Activated CD4-positive, alpha-beta T cell treated with anti-CD3 and anti-CD28 coated beads, Interleukin-2, amount 50 U/mL, for 24 hours (primary cell): ENCODE data around the gene TMEM247.

Experiments used
- DNase-seq, 2 donors: peaks; one replicate each; pipeline ENCODE4 v3.0.0-alpha.2; 2020; ENCODE audit warnings: low read depth in 1 of 2, low spot score in 1 of 2

The TMEM247 gene

DNA sequence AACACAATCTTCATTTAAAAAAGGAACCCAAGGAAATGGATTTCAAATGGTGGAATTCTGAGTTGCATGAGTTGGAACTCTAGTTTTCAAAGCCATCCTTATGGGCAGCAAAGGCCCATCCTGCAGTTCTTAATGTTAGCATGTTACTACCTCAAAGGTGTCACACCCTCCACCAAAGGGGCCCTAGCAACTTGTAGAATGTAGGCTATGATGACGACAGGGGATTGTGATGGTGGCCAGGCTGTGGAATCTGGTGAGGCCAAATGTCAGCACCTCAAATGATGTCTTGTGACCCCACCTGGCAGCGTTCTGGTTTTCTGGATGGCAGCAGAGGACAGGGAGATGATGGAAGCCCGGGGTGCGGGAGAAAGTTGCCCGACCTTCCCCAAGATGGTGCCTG, at the start of gene TMEM247:
TSS of gene TMEM247 (plus strand) at position 301 of the 400 bp plus-strand sequence.
- no peak for DNase-seq

DNA sequence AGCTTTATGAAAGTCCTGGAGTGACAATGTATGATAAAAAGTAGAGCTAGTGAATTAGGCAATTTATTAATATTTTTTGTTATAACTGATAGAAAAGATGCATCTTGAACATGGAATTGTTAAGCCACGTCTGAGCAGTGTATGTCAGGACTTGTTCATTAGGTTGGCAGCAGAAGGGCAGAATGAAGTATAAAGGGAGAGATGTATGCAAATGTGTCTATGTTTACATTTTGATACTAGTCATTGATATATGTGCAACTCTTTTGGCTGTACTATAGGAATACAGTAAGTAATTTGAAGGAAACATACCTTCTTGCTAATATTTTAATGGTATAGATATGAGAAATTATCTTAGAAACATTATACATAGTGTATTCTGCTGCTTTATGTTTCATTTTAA, 49.0 kb upstream of the TMEM247 start:
- no peak for DNase-seq

DNA sequence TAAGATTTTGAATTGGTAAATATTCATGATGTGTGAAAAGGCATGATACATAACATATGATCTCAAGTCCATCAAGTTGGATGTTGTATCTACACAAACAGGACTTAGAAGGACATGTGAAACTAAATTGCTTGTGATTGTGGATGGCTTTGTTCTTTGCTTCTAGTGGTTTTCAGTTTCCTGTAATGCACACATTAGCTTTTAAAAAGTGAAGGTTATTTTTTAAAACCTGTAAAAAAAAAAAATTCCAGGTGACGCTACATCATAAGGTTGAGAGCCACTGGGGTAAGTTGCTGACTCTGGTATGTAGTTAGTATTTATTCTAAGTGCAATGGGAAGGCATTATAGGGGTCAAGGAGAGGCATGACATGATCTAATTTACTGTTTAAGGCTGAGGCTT, 48.4 kb upstream of the TMEM247 start:
- no peak for DNase-seq

DNA sequence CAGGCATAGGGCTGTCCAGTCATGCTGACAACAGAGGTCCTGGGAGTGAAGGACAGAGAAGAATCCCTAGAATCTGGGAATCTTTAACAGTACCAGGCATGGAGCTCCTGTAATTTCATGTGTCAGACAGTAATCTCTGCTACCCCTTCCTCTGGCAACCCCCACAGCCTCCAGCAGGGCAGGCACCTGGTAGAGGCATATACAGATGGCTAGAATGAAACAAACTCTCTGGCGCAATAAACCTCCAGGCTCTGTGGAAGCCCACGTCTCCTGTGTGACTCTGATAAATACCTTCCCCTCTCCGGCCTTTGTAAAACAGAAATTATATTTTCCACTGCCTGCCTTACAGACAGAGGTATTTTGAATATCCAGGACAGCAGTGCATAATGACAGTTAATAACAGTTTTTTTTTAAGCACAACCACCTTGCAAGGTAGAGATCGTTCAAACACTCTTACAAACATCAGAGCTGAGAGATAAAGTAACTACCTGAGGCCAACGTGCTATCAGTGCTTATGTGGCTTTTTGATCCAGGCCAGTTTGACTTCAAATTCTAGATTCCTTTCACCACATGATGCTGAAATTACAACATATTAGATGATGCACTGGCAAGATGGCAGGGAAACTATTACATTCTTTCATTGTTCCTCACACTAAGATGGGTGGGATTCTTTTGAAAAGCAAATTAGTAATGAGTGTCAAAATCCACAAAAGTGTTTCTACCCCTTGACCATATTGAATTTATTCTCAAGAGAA, 47.7 kb upstream of the TMEM247 start:
- no peak for DNase-seq

DNA sequence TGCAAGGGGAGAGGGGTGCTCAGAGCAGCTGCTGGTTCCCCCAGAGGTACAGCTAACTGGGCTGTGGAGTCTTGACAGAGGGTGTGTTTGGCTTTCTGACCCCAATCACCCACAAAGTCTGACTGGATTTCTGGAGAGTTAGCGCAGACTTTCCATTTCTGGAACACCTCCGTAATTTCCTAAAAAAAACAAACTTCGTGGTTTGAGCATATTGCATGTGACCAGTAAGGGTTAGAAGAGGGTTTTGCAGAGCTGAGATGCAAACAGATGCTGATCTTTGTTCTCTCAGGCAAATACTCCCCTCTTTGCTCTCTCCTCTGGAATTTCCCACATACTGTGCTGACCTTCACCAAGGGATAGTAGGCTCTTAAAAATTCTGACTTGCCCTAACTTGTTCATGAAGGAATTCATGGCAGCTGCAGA, 44.5 kb upstream of the TMEM247 start:
- DNase-seq: no peak

DNA sequence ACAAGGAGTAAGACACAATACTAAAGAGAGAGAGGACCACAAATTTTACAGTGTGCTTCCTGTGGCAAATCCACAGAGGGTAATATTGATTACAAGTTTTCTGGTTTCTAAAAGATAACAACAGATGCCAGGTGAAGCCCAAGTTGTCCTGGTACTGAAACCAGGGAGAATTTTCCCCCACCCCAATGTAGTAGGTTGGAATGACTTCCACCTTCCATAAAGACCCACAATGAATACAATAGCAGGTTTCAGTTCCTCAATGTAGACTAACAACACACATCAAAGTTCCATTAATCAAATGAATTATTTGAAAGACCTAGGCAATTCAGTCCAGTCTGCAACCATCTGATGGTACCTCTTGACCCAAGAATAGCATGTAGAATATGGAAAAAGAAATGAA, 44.0 kb upstream of the TMEM247 start:
- no peak for DNase-seq

DNA sequence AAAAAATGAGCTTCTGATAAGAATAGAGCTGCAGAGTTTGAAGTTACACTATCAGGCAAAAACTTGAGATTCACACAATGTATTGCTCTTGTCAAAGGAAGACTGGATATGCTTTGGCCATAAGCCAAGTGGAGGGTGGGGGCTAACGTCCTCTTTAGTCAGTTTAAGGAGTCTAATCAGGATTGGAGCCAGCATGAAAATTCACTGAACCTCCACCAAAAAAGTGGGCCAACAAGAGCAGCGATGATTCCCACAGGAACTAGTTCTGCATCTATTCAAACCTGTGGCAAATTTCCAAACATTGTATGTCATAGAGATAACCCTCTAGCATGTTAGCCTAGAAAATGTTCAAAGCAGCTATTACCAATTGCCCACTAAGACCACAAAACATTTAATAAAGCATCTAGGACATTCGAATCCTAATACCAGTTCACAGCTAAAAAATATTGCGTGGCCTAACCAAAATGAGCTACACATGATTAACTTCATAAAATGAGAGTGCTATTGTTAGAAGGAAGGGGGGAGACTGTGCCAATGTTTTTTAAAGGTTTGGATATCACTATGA, 43.5 kb upstream of the TMEM247 start:
- DNase-seq: no peak

DNA sequence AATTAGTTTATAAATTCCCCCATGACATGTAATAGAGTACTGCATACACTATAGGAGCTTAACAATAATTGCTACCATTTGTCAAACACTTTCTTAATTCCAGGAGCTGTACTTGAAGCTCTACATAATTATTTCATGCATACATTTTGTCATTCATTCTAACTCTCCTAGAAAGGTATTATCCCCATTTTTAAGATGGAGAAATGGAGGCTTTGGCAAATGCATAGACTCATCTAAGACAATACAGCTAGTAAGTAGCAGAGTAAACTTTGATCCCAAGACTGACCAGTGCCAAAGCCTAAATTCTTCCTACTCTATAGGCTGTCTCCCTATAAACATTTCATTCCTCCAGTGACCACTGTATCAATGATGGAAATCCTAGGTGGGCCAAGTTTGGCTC, 42.6 kb upstream of the TMEM247 start:
- DNase-seq: no peak

DNA sequence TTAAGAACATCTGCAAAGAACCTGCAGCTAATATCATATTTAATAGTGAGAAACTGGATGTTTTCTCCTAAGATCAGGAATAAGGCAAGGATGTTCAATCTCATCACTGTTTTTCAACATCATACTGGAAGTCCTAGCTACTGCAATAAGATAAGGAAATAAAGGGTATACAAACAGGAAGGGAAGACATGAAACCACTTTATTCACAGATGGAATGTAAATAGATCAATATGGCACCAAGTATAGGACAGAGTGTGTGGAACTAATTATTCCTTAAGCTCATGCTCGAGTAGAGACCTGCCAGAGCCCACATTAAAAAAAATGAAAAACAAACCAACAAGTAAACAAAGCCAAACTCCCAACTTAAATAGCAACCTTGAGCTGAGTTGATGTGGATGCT, 41.3 kb upstream of the TMEM247 start:
- no peak for DNase-seq

DNA sequence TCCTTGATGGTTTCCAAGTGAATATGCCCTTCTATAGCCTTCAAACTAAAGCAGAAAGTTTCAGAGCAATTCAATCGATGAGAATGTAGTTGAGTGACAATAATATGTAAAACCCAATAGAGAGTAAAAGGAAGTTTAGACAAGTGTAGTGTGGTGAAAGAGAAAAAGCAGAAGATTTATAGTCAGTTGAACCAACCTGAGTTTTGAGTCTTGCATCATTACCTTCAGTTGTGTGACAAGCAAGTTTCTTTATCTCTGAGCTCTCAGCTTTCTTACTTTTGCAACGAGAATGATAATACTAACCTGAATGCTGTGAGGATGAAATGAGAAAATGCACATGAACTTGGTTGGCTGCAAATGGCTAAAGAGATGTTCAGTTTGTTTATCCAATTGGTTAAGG, 40.6 kb upstream of the TMEM247 start:
- no peak for DNase-seq

DNA sequence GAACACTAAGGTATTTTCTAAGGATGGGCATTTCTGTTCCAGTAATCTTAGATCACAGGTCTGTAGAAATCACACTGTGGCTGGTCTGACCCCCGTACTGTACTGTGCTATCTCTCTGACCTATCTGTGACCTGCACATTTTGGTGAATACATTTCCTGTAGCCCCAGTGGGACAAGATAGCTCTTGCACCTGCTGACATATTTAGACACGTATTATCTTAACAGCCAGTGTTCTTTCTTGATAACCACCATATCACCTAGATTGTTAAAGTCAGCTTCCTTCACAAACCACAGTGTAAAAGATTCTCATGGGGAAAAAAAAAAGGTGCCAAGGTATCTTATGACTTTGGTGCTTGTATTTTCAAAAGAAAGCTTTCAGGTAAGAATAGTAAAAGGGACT, 39.8 kb upstream of the TMEM247 start:
- peak in 1 of 2 donors; percentile 7 for DNase-seq

DNA sequence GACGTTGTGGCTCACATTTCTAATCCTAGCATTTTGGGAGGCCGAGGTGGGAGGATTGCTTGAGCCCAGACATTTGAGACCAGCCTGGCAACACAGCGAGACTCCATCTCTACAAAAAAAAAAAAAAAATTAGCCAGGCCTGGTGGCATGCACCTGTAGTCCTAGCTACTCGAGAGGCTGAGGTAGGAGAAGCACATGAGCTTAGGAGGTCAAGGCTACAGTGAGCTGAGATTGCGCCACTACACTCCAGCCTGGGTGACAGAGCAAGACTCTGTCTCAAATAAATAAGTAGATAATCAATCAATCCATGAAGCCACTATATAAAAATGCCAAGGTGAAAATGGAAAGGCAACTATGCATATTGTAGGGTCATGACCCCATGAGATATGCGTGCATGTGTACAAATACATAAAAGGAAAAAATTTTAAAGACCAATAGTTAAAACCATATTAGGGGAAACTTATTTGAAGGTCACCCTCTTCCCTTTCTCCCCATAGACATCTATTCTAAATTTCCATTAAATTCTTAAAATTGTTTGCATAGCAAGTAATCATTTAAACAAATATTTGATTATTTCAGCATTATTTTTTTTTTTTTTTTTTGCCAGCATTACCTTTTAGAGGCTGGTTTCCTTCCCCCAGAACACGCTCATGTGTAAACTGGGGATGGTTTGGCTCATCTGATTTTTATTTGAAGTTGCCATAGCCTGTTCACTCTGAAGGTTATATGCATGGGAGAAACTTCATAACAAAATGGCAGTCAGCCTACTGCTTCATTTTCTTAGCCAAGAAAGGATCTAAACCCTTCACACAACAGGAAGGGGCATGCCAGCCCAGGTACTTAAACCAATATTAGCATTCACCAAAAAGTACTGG, 37.3 kb upstream of the TMEM247 start:
- DNase-seq: no peak

DNA sequence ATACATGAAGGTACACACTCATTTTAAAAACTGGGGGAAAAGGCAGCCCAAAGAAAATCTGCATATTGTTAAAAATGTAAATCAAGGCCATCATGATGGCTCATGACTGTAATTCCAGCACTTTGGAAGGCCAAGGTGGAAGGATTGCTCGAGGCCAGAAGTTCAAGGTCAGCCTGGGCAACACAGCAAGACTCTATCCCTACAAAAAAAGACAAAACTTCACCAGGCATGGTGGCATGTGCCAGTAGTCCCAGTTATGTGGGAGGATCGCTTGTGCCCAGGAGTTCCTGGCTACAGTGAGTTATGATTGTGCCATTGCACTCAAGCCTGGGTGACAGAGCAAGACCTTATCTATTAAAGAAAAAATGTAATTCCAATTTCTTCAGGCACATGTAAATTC, 34.6 kb upstream of the TMEM247 start:
- DNase-seq: no peak

DNA sequence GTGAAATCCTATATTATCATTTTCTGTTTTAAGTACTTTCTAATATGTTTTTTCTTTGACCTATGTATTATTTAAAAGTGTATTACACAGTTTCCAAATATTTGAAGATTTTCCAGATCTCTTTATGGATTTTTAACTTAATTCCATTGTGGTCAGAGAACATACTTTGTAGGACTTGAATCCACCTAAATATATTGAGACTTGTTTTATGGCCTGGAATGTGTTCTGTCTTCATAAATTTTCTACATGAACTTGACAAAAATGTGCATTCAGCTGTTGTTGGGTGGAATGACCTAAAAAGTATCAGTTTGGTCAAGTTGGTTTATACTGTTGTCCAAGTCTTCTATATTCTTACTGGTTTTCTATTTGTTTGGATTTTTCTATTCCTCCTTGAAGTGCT, 33.8 kb upstream of the TMEM247 start:
- no peak for DNase-seq

DNA sequence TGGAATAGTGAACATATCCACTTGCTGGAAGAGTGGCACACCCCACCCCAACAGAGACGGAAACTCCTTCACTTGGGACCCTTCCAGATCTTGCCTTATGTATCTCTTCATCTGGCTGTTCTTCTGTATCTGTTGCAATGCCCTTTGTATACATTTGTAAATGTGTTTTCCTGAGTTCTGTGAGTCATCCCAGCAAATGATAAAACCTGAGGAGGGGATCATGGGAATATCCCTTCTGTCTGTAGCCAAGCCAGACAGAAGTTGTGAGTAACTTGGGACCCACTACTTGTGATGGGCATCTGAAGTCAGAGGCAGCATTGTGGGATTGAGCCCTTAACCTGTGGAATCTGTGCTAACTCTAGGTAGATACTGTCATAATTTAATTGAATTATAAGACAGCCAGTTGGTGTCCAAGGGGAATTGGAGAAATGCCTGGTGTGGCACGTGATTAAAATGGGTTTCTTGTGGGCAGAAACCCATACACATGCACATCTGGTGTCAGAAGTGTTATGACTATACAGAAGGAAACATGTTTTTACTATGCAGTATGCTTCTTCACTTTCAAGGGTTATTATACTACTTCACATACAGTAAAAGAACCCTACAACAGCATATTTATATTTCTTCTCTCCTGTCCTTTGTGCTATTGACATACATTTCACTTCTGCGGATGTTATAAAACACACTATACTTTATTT, 32.3 kb upstream of the TMEM247 start:
- DNase-seq: no peak

DNA sequence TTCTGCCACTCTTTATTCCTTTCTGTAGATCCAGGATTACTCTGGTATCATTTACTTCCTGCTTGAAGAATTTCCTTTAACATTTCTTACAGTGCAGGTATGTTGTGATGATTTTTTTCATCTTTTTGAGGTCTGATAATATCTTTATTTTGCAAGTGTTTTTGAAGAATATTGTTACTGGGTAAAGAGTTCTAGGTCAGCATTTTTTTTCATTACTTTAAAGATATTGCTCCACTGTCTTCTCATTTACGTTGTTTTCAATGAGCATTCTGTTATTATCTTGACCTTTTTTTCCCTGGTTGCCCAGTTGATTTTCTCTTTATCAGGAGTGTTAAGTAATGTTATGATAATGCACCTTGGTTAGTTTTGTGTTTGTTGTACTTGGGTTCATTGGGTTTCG, 31.7 kb upstream of the TMEM247 start:
- DNase-seq: no peak

DNA sequence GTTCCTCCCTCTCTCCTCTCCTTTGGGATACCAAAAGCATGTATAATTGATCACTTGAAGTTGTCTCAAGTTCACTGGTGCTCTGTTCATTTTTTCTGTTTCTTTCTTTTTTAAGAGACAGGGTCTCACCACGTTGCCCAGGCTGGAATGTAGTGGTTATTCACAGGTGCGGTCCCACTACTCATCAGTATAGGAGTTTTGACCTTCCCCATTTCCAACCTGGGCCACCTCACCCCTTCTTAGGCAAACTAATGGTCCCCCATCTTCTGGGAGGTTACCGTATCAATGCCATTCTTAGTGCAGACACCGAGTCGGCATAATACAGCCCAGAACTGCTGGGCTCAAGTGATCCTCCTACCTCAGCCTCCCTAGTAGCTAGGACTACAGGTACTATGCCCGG, 31.3 kb upstream of the TMEM247 start:
- DNase-seq: no peak

DNA sequence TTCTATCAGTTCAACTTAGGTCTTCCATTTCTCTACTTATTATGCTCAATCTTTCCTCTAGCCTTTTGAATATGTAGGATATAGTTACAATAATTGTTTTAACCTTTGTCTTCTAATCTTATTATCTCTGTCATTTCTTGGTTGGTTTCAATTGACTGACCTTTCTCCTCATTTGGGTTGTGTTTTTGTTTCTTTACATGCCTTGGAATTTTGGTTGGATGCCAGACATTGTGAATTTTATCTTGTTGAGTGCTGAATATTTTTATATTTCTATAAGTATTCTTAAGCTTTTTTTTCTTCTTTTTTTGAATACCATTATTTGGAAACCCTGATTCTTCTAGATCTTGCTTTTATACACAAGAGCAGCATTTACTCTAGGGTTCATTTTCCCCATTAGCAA, 30.7 kb upstream of the TMEM247 start:
- DNase-seq: no peak

DNA sequence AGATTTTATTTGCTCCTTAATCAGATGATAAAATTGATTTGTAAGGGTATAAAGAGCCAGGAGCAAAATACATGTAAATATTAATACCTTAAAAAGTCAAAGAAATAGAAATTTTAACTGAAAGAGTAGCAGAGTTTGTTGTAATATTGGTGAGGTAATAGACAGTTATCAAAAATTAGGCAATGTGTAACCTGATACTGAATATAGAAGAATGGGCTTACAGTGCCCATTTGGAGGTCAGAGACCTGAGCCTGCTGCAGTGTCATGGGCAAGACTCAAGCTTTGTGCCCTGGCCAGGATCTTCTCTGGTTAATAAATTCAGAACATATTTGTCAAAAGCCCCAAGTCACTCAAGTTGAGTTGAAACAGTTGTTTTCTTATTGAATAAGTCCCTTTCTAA, 29.7 kb upstream of the TMEM247 start:
- no peak for DNase-seq

DNA sequence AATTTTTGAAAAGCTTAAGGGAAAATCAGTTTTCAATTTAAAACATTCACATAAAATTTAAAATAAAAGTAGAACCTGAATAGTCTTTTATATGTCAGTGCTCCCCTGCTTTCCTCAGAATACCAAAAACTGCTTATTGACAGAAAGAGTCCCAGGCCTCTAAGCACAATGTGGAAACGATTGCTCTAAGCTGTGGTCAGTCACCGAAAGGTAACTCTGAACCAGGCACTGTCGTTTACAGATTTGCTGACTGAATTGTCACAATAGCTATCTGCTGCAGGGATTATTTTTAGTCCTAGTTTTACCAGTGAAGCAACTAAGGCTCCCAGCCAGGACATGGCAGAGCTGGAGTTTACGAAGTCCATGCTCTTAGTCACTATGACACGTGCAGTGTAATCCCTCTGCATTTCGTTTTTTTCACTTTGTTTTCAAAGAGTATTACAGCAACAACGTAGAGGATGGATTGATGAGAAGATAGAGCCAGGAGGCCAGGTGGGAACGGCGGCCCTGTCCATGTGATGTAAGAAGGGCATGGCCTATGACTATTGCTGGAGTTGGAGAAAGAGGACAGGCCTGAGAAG, 28.1 kb upstream of the TMEM247 start:
- no peak for DNase-seq

DNA sequence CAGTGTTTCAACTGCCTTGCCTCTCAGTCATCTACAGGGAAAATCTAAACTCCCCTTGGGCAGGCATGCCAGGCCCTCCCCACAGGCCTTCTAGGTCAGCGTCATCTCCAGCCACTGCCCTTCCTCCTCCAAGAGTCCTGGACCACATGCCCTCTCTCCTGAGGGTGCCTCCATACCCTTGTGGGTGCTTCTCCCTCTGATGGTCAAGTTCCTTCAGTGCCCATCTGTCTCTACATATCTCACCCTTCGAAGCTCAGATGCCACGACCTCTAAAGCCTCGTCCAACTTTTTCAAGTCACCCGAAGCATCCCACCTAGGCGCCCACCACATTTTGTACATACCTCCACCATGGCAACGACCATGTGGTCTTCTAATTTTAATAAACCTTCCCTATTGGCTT, 22.6 kb upstream of the TMEM247 start:
- DNase-seq: no peak
